Fibroblast of skin of right quadriceps (primary cell): ENCODE results near the gene NYNRIN.
A peak's percentile ranks its signal among the peaks of the same experiment; 100 is the strongest.

Experiments
- DNase-seq: peaks from one replicate; pipeline ENCODE4 v3.0.0-alpha.2; 2013

The NYNRIN gene

DNA sequence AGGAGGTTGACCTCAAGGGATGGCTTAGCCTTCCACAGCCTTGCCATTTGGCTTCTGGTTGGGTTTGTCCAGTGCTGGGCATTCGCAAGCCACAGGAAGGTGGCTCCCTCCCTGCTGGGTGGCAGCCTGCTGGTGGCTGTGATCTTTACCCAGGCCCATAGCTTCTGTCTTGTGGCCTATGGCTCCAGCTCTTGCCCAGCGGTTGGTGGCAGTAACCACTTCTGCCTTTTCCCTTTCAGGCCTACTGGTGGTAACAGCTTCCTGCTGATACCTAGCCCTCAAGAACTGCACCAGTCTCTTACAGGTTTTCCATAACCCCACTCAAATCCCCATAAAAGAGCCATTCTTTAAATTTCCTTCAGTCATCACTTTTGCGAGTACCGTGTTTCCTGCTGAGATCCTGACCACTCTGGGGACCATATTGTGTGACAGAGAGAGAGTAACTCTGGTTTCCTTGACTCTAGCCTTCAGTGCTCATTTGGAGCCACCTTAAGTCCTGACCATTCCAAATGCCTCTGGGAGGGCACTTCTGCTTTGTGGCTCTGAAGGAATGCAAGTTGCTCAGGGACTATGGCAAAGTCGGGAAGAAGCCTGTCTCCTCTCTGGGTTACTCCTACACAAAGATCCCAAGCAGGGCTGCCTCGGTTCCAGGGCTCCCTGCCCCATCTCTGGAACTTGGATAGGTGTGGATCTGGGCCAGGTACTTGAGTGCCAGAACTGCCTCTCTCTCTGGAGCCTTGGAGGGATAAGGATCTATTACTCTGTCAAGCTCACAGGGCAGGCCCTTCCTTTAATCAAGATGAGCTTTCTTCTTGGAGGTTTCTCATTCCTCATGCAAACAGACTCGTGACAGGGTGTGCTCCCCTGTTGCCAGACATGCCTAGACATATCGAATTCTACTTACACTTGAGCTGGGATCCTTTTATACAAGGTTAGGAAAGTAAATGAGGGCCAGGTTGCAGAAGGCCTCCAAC lies 2.9 kb upstream of the NYNRIN start:
- no peak for DNase-seq

DNA sequence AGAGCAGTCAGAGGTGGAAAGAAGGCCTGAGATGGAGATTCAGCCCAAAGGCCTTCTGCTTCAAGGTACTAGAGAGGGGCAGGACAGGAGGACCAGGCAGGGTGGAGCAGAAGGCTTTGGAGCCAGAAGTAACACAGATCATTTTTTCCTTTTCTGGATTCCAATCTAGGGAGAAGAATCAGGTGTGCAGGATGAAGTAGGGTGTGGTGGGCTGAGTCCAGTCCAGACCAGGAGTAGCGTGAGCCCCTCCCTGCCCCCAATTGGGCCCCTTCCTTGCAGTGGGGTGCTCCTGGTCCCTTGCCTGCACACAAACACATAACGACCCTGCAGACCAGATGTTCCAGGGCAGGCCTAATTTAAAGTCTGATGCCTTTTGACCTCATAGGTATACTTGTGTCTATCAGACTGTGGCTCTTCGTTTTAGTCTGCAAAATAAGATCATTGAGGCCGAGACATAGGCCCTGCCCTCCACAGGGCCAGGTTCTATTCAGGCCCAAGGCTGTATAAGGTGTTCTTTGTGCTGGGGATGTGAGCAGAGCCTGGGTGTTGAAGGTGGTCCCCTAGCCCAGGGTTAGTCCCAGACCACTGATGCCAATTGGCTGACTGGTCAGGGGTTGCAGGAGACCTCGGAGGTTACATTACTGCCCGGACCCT lies 1.0 kb upstream of the NYNRIN start:
- DNase-seq = no peak

DNA sequence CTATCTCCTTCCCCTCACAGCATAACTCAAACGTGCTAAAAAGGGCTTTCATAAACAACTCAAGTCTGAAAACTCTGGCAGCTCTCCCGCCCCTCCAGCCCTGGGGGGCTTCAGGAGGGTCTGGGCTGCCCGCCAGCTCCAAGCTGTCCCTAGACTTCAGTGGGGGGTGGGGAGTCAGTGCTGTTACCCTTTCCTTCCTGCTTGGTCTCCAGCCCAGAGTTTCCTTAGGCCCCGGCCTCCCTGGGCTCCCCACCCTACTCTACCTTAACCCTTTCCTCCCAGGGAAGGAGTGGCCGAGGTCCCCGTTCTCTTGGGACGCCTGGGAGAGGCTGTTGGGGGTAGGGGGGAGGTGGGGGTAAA lies 530 bp upstream of the NYNRIN start:
- peak; percentile 32 for DNase-seq

- DNase-seq = no peak
These were observed 632 bp downstream of the NYNRIN start for GRCh38 chr14:24399447-24399822.

GRCh38 chr14:24399999-24400718 lies 1.4 kb downstream of the NYNRIN start:
- DNase-seq = no peak

DNA sequence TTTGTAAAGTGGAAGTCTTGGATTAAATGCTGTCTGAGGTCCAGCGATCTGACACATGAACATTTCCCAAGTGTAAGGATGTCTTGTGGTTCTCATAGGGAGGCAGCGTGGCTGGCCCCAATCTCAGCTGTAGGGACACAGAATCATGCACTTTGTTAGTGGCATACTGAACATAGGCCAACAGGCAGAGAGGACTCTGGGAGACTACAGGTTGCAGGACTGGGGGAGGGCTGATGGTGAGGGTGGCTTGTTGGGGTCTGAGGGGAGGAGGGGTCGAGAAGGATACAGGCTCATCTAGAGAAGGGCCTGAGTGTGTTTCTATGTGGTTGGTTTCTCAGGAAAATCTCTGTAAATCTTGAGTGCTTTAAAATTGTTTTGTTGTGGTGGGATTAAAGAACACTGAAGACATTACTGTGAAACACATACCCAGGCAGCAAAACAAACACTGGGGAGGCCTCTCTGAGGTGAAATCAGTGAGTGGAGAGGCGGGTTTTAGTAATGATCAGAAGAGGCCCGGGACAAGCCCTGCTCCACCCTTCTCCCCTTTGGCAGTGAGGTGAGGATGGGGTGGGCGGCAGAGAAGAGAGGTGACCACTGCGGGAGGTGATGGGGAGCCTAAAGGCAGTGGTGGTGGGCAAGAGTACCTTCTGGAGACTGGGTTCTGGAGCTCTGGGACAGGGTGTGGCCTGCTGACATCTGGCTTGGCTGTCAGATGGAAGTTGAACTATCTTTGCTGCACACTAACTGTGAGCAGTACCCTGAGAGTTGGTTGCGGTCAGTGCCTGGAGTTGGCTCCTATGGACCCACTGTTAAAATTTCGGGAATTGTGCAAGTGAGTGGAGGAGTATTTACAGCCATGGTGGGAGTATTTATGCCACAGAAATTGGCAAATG lies 3.3 kb downstream of the NYNRIN start:
- DNase-seq = no peak

DNA sequence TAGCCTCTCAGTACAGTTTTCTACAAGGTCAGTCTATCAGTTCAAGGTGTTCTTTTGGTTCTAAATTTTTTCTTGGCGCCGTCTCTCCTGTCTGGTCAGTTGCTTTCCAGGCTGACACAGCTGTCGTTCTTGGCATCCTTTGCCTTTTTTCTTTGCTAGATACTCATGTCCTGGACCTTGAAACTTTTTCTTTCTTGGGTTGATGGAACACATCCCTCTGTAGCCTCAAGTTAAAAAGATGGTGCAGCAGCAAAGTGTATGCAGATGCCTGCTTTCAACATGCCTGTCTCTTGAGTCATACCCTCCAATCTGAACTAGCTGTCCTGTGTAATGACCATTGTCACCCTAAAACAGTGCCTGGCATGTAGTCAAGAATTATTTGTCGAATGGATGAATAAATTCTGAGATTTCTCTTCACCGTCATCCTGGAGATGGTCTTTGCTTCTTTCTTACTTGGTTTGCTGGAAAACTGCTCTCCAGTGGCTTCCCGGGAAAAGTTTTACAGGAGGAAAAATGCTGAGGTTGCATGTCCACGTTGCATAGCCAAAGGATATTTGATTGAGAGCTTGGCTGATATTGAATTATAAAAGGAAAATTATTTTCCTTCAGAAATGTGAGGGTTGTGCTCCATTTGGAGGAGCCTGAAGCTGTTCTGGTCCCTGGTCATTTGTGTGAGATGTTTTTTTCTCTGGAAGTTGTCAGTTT lies 4.6 kb downstream of the NYNRIN start:
- peak; percentile 34 for DNase-seq

GRCh38 chr14:24404814-24405213 lies 6.0 kb downstream of the NYNRIN start:
- no peak for DNase-seq

DNA sequence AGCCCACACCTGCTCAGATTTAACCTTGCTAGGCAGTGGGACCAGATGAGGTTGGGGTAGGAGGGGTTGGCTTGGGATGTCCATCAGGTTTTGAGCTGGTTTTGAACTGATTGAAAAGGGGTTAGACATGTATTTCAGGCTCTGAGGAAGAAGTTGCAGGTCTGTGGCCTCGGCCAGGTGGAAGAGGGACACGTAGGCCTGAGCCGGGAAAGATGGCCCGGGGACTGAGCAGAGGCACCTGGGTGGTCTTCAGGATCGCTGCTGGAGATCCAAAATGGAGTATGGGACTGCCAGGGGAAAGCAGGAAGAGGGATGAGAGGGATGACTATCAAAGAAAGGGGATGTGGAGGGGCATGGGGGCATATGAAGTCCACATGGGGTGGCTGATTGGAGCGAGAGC lies 7.6 kb downstream of the NYNRIN start:
- no peak for DNase-seq

GRCh38 chr14:24407608-24408325 lies 9.0 kb downstream of the NYNRIN start:
- no peak for DNase-seq

DNA sequence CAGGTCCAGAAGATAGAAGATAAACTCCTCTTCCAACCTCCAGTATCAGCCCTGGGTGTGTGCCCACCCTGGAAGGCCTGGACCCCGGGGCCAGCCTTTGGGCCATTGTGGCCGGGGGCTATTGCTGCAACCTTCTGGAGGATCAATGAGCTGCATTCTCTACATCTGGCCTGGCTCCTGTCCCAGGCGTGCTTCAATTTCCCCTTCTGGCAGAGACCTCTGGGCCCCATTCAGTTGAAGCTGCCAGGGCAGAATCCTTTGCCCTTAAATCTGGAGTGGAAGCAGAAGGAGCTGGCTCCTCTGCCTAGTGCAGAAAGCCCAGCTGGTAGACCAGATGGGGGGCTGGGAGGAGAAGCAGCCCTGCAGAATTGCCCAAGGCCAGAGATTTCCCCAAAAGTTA lies 10.0 kb downstream of the NYNRIN start:
- DNase-seq = no peak

- DNase-seq = no peak
These were observed 10.4 kb downstream of the NYNRIN start for GRCh38 chr14:24409192-24409591.

GRCh38 chr14:24409956-24410355 lies 11.2 kb downstream of the NYNRIN start:
- DNase-seq = no peak

- peak; percentile 50 for DNase-seq
These were observed 12.9 kb downstream of the NYNRIN start for GRCh38 chr14:24411443-24412389.

- DNase-seq = no peak
These were observed 15.3 kb downstream of the NYNRIN start for GRCh38 chr14:24414077-24414476.

GRCh38 chr14:24414732-24415420 lies 16.1 kb downstream of the NYNRIN start:
- no peak for DNase-seq

GRCh38 chr14:24415421-24416253 lies 16.8 kb downstream of the NYNRIN start:
- DNase-seq = no peak

GRCh38 chr14:24416254-24416931 lies 17.6 kb downstream of the NYNRIN start:
- DNase-seq = no peak
